ENCODE measurements around the gene TNS3. TPM values are rescaled to one million over a fixed set of nuclear protein-coding genes. Genes with fewer than 3 reads are reported as not detected.

Gene TNS3
- total and polyA plus RNA-seq, 2 donors (not counting 1 experiment from before 2014, with no cell fraction given): 11.4 to 77.5 TPM

GRCh38 chr7:47280114-47280513 lies 301.8 kb downstream of the TNS3 start:
- intact Hi-C loops (cut with micrococcal nuclease): no loop called here
- CTCF ChIA-PET: interaction anchor here (1.3 kb wide), 1 partner anchor 14 kb away, joined by 4 read pairs; no protein-coding TSS in a partner anchor

DNA sequence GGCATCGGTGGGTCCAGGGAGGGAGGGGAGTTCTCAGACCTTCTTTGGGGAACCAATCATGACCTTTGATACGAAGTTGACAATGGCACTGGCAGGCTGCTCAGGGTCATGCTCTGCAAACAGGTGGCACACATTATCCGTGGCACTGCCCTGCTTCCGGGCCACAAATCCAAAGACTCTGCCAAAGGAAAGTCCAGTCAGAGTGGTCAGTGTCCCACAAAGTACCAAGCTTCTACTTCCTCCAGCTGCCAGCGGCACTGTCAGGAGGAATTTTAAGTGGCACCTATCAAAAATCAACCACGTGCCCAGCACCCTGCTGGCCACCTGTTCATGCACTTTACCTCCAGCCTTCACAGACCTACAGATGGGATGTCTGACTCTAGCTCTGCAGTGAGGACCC lies 303.9 kb downstream of the TNS3 start:
- no peaks in the 10 kb centered on the region for H3K9me3 ChIP-seq (ENCODE audit: control extremely low read depth in 1 of 3, control insufficient read depth in 2 of 3, insufficient read depth in 1 of 3, low read length in 2 of 3)
- intact Hi-C loops (cut with micrococcal nuclease): no loop called here
- H3K79me2 ChIP-seq (ENCODE audit: control insufficient read depth, insufficient read depth, low read length): no peaks in the 10 kb centered on the region
- TF ChIP-seq, protein P1, sequence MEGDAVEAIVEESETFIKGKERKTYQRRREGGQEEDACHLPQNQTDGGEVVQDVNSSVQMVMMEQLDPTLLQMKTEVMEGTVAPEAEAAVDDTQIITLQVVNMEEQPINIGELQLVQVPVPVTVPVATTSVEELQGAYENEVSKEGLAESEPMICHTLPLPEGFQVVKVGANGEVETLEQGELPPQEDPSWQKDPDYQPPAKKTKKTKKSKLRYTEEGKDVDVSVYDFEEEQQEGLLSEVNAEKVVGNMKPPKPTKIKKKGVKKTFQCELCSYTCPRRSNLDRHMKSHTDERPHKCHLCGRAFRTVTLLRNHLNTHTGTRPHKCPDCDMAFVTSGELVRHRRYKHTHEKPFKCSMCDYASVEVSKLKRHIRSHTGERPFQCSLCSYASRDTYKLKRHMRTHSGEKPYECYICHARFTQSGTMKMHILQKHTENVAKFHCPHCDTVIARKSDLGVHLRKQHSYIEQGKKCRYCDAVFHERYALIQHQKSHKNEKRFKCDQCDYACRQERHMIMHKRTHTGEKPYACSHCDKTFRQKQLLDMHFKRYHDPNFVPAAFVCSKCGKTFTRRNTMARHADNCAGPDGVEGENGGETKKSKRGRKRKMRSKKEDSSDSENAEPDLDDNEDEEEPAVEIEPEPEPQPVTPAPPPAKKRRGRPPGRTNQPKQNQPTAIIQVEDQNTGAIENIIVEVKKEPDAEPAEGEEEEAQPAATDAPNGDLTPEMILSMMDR (IDR thresholded peaks at IDR 0.05): no peak
- no peak for TF ChIP-seq EZH2 (IDR thresholded peaks at IDR 0.05; ENCODE audit: borderline replicate concordance, insufficient read depth, low read depth, low read length, poor library complexity, severe bottlenecking)
- peaks cover 0 to 41% of the 10 kb centered on the region in 2 experiments for H3K36me3 ChIP-seq (replicated peaks in 1 of 2; ENCODE audit: control extremely low read depth in 1 of 2, control insufficient read depth in 1 of 2, extremely low read depth in 1 of 2, insufficient read depth in 2 of 2, low read length in 1 of 2)
- no peaks in the 10 kb centered on the region for H3K27me3 Mint-ChIP-seq
- peaks cover 4 to 5% of the 10 kb centered on the region in 2 donors for H3K4me1 ChIP-seq (ENCODE audit: control insufficient read depth in 2 of 2, insufficient read depth in 2 of 2, low read length in 2 of 2)
- H3K4me3 Mint-ChIP-seq: no peak overlapping the region
- no peaks in the 10 kb centered on the region for H3K9me3 Mint-ChIP-seq (ENCODE audit: insufficient read depth)
- no peak overlapping the region for H3K4me2 ChIP-seq (replicated peaks; ENCODE audit: low read depth, low read length, poor library complexity, severe bottlenecking)
- no peak overlapping the region for H3K4me3 ChIP-seq (ENCODE audit: control extremely low read depth in 1 of 5, extremely low read depth in 1 of 5, insufficient read depth in 1 of 5, low read depth in 2 of 5, low read length in 4 of 5)
- DNase-seq (no peak), ATAC-seq (ENCODE audit: low read depth) (no peak)
- H2AFZ ChIP-seq (ENCODE audit: insufficient read depth, low read depth, low read length, poor library complexity, severe bottlenecking): no peak overlapping the region
- H3K27ac Mint-ChIP-seq: no peak overlapping the region
- H3K27ac ChIP-seq (ENCODE audit: low read length in 2 of 2): no peak overlapping the region
- no peak overlapping the region for H3K9ac ChIP-seq (ENCODE audit: low read length)
- ChIA-PET POLR2A (no interaction called here), CTCF (interaction anchor here (3.0 kb wide), 1 partner anchor 12 kb away, joined by 16 read pairs; no protein-coding TSS in a partner anchor)
- H3K4me1 Mint-ChIP-seq: peaks cover 13% of the 10 kb centered on the region
- no peaks in the 10 kb centered on the region for H3K27me3 ChIP-seq (replicated peaks in 1 of 4; ENCODE audit: control extremely low read depth in 1 of 4, control insufficient read depth in 3 of 4, insufficient read depth in 4 of 4, low read length in 3 of 4)
- WGBS (ENCODE audit: insufficient coverage): 95% methylated on average over 6 of the region's 6 CpGs
- H4K20me1 ChIP-seq (ENCODE audit: control insufficient read depth, insufficient read depth, low read length, poor library complexity, severe bottlenecking): no peaks in the 10 kb centered on the region

More at GRCh38 chr7:47280114-47280513, 301.8 kb downstream of the TNS3 start:
- no peak overlapping the region for H3K9ac ChIP-seq (ENCODE audit: low read length)
- no peak overlapping the region for H3K4me3 ChIP-seq (ENCODE audit: control extremely low read depth in 1 of 5, extremely low read depth in 1 of 5, insufficient read depth in 1 of 5, low read depth in 2 of 5, low read length in 4 of 5)
- no peak overlapping the region for H2AFZ ChIP-seq (ENCODE audit: insufficient read depth, low read depth, low read length, poor library complexity, severe bottlenecking)
- POLR2A ChIA-PET: no interaction called here
- H3K36me3 ChIP-seq (replicated peaks in 1 of 2; ENCODE audit: control extremely low read depth in 1 of 2, control insufficient read depth in 1 of 2, extremely low read depth in 1 of 2, insufficient read depth in 2 of 2, low read length in 1 of 2): peaks cover 0 to 62% of the 10 kb centered on the region in 2 experiments
- WGBS (ENCODE audit: insufficient coverage): 81% methylated on average over 3 of the region's 4 CpGs
- ATAC-seq (ENCODE audit: low read depth) (no peak), DNase-seq (no peak)
- no peak for TF ChIP-seq EZH2 (IDR thresholded peaks at IDR 0.05; ENCODE audit: borderline replicate concordance, insufficient read depth, low read depth, low read length, poor library complexity, severe bottlenecking)
- TF ChIP-seq, protein P1 (IDR thresholded peaks at IDR 0.05): no peak
- no peak overlapping the region for H3K27ac Mint-ChIP-seq
- H3K27me3 ChIP-seq (replicated peaks in 1 of 4; ENCODE audit: control extremely low read depth in 1 of 4, control insufficient read depth in 3 of 4, insufficient read depth in 4 of 4, low read length in 3 of 4): no peaks in the 10 kb centered on the region
- H3K4me2 ChIP-seq (replicated peaks; ENCODE audit: low read depth, low read length, poor library complexity, severe bottlenecking): peak overlapping the region; percentile 4
- H3K79me2 ChIP-seq (ENCODE audit: control insufficient read depth, insufficient read depth, low read length): no peaks in the 10 kb centered on the region
- H3K9me3 Mint-ChIP-seq (ENCODE audit: insufficient read depth): no peaks in the 10 kb centered on the region
- H3K4me1 Mint-ChIP-seq: peaks cover 13% of the 10 kb centered on the region
- no peak overlapping the region for H3K27ac ChIP-seq (ENCODE audit: low read length in 2 of 2)
- H3K9me3 ChIP-seq (ENCODE audit: control extremely low read depth in 1 of 3, control insufficient read depth in 2 of 3, insufficient read depth in 1 of 3, low read length in 2 of 3): peaks cover 0 to 5% (median 0%) of the 10 kb centered on the region in 3 donors
- H4K20me1 ChIP-seq (ENCODE audit: control insufficient read depth, insufficient read depth, low read length, poor library complexity, severe bottlenecking): no peaks in the 10 kb centered on the region
- peaks cover 4 to 5% of the 10 kb centered on the region in 2 donors for H3K4me1 ChIP-seq (ENCODE audit: control insufficient read depth in 2 of 2, insufficient read depth in 2 of 2, low read length in 2 of 2)
- peak overlapping the region; percentile 6 for H3K4me3 Mint-ChIP-seq
- no peaks in the 10 kb centered on the region for H3K27me3 Mint-ChIP-seq

All from B cell (primary cell).